SK-N-DZ (cell line): ENCODE data around the gene SYT5.
"Not testable (repeated sequence)": the region's sequence is repeated elsewhere in the genome, so short reads cannot be mapped to it uniquely, and the experiment has no call there.

Experiments
- DNase-seq: peaks from one replicate; pipeline ENCODE4 v3.0.0-alpha.2; 2015; ENCODE audit warnings: low spot score

SYT5 gene

DNA sequence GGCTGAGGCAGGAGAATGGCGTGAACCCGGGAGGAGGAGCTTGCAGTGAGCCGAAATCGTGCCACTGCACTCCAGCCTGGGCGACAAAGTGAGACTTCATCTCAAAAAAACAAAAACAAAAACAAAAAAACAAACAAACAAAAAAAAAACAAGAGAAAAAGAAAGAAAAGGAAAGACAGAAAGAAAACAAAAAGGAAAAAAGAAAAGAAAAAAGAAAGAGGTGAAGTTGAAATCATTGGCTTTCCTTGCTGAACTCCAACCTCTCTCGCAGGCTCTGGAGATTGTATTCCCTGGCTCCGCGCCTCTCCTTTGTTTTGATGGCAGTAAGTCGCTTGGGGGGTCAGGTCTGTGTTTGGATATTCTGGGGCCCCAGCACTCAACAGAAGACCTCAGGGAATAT lies 7.8 kb downstream of the SYT5 start:
- DNase-seq = not testable (repeated sequence)

- DNase-seq = no peak
These were observed 8.6 kb downstream of the SYT5 start for GRCh38 chr19:55171440-55171839.

DNA sequence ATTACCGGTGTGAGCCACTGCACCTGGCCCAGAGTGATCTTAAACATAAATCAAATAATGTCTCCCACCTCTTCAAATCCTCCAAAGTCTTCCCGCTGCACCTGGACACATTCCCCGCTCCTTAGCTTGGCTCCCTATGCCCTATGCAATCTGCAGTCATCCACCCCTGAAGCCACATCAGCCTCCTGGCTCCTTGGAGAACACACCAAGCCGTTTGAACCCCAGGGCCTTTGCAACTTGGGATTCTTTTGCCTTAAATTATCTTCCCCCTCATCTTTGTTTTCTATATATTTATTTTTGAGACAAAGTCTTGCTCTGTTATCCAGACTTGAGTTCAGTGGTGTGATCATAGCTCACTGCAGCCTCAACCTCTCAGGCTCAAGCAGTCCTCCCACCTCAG lies 11.0 kb downstream of the SYT5 start:
- DNase-seq = no peak

- peak; percentile 90 for DNase-seq
These were observed 13.4 kb downstream of the SYT5 start, which contains the start of gene DNAAF3 for GRCh38 chr19:55166530-55167268. TSS of gene DNAAF3 (minus strand) at chr19:55166613. CDS start at chr19:55166413, 200 bp downstream.

GRCh38 chr19:55165952-55166529 lies 14.0 kb downstream of the SYT5 start:
- DNase-seq = peak; percentile 69

DNA sequence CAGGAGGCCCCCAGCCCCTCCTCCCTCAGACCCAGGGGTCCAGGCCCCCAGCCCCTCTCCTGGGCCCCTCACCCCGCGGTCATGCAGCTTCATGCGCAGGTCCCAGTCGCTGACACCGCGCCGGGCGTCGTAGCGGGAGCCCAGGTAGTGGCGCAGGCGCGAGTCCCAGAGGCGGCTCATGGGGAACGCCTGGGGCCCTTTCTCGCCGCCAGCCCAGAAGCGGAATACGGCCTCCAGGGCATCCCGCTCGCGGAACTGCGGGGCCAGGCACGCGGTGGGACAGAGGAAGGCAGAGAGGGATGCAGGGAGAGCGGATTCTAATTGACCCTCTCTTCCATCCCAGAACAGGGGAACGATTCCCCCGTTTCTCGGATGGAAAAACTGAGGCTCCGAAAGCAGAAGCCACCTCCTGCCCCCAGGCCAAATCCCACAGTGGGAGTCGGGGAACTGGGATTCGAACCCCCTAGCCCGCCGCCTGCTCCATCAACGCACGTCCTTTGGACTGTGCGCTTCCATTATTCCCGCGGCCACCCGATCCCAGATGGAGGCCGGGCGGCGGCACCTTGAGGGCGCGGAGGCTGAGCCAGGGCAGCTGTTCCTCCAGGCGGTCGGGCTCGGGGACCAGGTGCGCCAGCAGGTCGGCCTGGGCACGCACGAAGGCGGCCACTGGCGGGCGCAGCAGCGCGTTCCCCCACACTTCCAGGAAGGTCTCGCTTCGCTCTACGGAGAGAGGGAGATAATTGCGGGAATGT lies 18.3 kb downstream of the SYT5 start:
- no peak for DNase-seq

DNA sequence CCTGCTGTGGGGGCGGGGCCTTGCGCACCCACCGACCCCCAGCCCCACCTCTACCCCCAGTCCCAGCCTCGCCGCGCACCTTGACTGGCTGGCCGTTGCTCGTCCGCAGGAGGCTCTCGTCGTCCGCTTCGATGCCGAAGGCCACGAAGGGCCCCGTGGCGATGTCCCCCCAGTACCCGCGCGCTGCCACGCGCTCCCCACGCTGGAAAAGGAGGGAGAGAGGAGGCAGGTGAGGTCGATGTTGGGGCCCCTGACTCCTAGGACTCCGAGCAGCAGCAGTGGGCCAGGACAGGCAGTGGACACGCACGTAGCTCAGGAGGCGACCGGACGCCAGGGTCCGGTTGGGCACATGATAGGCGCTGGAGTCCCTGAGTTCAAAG lies 19.1 kb downstream of the SYT5 start:
- DNase-seq = no peak

DNA sequence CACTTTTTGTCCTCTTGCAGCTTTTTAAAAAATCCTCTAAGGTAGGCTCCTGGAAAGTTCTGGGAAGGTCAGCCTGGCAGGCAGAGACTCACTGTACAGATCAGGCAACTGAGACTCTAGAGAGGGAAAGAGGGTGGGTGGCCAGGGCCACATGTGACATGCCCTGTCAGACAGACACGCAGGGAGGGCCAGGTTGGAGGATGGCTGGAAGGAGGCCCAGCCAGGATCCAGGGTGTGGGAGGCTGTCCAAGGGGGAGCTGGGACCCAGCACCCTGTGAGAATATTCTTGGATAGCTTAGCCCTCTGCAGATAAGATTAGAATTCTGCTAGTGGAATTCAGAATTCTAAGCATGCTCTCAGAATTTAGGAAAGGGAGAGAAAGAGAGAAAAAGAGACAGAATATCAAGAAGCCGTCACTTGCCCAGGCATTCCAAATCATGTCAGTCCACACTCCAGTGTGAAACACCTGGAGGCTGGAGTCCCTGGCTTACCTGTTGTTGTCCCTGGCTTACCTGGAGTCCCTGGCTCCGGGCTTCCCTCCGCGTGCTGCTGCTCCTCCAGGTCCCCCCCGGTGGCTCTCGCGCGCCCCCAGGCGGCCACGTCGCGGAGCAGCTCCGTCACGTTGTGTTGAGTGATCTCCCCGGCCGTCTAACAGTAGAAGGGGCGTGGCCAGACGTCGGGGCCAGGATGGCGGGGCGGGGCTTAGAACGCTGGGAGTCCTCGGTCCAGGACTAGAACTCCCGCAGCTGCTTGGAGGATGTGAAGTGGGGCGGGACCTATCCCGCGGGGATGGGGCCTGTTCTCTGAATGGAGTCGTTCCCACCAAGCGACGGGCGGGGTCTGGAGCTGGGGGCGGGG lies 19.7 kb downstream of the SYT5 start:
- DNase-seq = peak; percentile 68

DNA sequence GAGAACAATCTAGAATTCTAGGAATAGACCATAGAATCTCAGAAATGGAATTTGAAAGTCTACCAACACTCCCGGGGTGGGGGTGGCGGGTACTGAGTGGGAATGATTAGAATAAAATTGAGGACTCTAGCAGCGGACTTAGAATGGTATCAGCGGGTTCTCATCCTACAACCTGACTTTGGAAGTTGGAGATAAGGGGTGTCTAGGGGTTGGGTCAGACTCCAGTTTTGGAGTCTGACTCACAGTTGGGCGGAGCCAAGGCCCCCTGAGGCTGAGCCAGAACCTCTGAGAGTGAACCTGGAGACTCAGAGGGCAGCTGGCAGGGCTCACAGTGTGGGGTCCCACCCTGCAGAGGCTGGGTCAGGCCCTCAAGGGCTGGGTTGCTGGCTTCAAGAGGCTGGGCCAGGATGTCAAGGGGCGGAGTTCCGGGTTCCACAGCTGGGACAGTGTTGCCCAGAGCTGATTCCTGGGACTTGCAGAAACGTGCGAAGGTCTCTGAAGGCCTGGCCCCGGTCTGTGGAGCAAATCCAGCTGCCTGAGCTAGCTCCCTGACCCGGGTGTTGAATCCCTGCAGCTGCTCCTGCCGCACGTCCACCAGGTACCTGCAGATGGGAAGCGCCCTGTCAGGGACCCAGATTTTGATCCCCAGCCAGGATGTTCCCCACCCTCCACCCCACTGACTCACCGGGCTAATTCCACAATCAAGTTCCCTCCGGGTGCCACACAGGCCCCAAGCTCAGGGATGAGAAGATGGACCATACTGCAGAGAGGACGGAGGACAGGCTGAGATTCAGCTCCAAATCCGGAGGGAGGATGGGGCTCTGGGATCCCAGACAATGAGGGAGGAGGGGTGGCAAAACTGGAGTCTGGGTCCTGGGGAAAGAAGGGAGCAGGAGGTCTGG lies 21.0 kb downstream of the SYT5 start:
- no peak for DNase-seq

DNA sequence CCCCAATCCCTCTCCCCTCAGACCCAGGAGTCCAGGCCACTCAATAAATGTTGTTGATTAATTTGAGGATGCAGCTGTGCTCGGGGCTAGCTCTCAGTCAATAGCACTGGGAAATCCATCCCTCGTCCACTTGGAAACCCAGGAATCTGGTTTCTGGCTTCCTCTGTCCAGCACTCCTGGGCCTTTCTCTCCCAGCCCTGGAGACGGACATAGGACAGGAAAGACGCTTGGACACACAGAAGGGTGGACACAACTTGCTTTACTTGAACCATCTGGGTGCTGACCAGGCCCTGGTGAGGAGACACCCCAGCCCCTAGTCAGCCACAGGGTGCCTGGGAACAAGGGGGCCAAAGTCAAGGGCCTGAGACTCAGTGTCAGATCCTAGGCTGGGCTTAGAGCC lies 21.7 kb downstream of the SYT5 start:
- DNase-seq = no peak

GRCh38 chr19:55157064-55157908 lies 22.8 kb downstream of the SYT5 start, which contains the start of gene TNNI3:
TSS of gene TNNI3 (minus strand) at chr19:55157732. CDS start at chr19:55157589, 143 bp downstream.
- no peak for DNase-seq

DNA sequence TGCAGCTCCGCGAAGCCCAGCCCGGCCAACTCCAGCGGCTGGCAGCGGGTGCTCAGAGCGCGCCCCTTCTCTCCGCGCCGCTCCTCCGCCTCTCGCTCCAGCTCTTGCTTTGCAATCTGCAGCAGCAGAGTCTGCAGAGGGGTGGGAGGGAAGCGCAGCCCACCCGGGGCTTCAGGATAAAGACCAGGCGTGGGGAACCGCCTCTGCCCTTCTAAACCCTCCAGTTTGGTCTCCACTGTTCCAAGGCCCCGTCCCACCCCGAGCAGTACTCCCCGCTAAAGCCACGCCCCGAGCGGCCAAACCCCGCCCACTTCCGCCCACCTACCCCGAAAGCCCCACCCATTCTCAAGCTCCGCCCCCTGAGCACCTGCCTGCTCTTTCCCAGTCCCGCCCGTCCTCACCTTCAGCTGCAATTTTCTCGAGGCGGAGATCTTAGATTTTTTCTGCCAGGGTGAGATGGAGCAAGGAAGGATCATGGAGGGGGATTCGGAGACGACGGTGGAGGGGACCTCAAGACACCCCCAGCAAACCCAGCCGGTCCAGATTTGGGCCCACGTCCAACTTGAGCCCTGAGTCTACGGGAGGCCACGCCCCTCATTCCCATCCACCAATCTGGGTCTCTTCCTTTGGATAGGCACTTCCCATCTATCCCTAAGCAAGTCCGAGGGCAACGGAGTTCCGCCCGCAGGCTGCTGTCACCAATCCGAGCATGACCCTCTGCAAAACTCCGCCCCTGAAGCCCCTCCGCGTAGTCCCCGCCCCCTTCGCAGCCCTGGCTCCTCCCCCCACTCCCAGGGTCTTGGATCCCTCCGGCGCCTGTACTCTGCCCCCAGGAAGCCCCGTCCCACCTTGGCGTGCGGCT lies 23.7 kb downstream of the SYT5 start:
- DNase-seq = peak; percentile 66

GRCh38 chr19:55155784-55156183 lies 24.3 kb downstream of the SYT5 start:
- not testable (repeated sequence) for DNase-seq

GRCh38 chr19:55153652-55154264 lies 26.3 kb downstream of the SYT5 start:
- no peak for DNase-seq

DNA sequence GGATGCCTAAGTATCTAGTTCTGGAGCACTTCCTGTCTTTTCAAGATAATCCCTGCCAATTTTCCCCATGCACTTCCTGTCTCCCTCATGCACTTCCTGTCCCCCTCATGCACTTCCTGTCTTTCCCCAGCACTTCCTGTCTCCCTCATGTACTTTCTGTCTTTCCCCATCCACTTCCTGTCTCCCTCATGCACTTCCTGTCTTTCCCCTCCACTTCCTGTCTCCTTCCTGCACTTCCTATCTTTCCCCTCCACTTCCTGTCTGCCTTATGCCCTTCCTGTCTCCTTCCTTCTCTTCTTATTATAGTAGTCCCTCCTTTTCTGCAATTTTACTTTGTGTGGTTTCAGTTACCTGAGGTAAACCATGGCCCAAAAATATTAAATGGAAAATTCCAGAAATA lies 28.1 kb downstream of the SYT5 start:
- DNase-seq = no peak

- DNase-seq = no peak
These were observed 30.7 kb downstream of the SYT5 start, which contains the start of gene TNNT1 for GRCh38 chr19:55149078-55150003. TSS of gene TNNT1 (minus strand) at chr19:55149206. CDS start at chr19:55147157, 2,049 bp downstream.
